CD1c-positive myeloid dendritic cell (primary cell): Measurements from ENCODE around the gene VBP1.
"Not testable (repeated sequence)": the region's sequence is repeated elsewhere in the genome, so short reads cannot be mapped to it uniquely, and the experiment has no call there.

Source experiments
- DNase-seq: peaks from one replicate; pipeline ENCODE4 v3.0.0-alpha.2; 2016; ENCODE audit errors: extremely low spot score

The VBP1 gene, protein sequence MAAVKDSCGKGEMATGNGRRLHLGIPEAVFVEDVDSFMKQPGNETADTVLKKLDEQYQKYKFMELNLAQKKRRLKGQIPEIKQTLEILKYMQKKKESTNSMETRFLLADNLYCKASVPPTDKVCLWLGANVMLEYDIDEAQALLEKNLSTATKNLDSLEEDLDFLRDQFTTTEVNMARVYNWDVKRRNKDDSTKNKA

DNA sequence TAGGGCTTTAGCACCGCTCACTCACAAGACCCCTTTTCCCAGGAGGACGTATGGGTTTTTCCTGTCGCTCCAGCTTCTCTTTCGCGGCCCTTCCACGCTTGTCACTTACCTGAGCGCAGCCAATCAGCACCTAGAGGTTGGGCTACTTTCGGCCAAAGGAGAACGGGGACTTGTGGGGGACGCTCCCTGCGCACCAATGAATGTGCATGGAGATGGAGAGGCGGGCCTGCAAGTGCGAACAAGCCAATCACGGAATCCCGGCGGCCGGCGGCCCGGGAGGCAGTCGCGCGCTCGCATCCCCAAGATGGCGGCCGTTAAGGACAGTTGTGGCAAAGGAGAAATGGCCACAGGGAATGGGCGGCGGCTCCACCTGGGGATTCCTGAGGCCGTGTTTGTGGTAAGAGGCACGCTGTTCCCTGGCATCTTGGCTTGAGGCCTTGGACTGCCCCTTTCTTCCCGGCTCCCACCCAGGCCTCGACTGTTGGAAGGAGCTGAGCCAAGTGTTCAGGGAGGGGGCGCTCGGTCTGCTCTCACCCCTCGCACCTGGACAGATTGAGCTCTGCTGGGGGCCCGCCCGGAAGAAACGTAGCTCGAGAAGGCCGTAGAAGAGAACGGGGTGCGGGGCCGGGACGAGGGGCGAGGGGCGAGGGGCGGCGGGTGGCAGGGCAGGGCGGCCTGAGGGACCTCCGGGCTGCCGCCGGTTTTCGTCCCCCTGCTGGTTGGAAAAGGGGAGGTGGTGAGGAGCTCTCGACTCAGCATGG lies at the start of gene VBP1:
TSS of gene VBP1 (plus strand) at position 282 of the 761 bp plus-strand sequence. CDS start at position 305, 23 bp downstream.
- DNase-seq, result peak; percentile 91

DNA sequence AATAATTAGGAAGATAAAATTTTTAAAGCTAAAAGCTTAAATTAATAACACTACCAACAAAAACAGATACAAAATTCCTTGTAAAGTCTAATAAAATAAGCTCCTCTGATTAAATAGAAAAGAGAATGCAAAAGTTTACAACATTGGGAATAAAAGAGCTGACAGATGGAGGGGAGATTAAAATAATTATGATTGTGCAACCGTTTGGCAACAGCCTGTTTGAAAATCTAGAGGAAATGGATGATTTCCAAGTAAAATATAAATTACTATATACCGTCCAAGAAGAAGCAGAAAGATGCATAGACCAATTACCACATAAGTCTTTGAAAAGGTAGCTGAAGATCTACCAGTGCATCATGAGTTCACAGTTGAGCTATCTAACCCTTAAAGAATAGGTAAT lies 46.4 kb upstream of the VBP1 start:
- no peak for DNase-seq

DNA sequence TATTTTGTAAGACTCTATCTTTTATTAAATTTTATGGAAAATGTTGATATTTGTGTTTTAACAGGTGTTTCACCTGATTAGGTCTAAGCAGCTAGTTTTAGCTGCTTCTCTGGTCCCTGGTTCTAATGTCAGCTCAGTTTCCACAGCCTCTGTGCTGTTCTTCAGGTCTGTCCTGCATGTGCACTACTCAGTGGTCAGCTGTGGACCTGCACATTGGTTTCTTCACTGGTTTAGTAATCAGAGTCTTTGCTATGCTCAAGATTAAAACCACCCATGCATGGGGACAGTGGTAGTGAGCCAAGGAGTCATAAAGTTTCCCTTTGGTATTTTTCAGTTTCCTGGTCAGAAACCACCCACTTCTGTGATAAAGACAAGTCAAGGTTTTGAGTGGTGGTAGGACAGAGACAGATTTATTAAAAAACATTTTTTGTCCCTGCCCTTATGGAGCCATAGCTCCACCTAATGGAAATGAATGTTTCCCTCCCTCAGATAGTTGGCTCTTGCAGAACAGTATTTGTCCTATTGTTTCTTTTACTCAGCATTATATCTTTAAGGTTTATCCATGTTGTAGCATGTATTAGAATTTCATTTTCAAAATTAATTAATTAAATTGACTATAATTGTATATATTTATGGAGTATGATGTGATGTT lies 36.8 kb upstream of the VBP1 start:
- no peak for DNase-seq

DNA sequence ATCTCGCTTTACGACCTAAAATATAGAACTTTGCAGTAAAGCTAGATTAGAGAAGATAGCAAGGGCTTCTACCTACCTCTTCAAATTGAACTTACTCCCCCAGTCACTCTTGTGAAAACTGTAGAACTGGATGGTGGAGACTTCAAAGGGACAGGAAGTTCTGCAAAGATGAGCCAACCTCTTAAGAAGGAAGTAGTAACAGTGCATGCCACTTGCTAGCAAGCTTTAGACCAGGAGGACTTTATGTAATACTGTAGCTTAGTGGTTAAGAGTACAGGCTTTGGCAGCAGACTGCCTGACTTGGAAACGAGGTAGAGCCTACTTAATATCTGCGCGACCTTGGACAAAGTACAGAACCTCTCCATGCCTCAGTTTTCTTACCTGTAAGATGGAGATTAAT lies 27.5 kb upstream of the VBP1 start:
- DNase-seq, result peak; percentile 34

DNA sequence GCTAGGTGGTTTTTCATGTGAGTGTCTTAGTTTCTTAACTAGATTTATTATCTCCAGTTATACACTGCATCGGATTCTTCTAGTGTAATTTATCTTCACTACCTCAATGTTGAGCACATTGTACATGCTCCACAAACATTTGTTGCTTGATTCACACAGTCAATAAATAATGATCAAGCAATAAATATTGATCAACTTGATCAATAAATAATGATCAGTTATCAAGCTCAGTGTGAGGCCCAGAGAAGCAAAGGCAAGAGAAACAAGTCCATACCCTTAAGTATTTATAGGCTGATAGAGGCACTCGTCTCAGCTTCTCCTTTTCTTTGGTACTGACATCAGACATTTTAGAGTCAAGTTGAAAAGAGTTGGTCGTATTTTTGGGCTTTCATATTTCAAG lies 5.1 kb upstream of the VBP1 start:
- no peak for DNase-seq

DNA sequence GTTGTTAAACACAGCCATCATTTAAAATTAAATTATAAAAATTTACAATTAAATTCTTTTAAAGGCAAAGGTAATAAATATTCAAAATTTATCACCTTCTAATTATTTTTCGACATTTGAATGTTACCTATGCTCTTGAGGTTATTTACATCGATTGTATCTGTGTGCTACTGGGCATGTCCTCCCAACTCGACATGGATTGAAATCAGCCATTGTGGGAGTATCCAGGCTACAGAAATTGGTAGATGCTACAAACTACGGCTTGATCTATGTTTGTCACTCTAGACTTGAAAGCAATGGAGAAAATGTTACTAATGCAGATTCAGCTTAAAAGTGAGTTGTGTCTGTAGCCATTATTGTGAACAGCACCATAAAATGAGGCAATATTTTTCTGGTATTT lies 2.5 kb upstream of the VBP1 start:
- DNase-seq, result no peak

DNA sequence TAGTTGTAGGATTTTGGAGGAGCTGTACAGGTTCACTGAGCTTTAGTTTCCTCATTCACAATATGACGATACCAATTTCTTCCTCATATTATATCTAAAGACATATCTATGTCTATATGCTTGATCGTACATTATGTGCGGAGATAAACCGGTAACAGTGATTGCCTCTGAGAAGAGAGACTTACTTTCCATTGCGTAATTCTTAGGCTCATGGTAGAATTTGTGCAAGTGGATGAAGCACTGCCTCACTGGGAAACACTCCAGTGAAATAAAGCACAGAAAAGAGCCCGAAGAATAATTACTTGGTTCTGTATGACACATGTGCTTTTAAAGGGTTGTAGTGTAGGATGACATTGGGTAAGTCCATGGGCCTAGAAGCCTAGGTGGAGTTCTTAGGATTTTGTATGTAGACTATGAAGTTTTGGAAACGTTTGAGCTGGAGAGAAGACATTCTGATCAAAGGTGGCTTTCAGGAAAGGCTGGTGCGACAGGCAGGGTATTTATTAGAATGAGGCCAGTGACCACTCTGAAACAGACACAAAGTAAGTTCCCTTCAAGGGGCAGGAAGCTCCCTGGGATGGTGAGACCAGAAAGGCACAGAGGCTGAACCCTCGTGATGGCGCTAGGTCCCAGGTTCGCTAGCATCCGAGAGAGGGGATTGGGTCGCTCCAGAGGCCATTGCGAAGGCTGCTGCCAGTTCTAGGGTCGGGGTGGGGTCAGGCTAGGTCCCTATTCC lies 649 bp upstream of the VBP1 start:
- peak; percentile 1 for DNase-seq

DNA sequence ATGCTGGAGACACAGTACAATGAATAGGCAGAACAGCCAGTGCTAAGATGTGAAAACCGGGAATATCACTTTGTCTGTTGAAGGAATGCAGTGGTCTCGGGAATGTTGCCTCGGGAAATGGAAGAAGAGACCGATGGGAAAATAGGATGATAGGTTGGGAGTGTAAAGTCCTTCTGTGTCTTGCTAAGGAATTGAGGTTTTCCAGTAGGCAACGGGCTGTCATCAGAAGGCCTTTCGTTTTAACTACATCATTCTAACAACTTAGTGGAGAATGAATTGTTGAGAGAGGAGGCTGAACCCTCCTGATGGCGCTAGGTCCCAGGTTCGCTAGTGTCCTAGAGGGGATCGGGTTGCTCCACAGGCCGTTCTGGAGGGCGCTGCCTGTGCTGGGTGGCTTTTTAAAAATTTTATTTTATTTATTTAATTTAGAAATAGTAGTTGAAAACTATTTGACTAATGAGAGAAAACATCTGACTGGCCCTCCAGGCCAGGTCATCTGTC lies 730 bp downstream of the VBP1 start:
- DNase-seq, result no peak

DNA sequence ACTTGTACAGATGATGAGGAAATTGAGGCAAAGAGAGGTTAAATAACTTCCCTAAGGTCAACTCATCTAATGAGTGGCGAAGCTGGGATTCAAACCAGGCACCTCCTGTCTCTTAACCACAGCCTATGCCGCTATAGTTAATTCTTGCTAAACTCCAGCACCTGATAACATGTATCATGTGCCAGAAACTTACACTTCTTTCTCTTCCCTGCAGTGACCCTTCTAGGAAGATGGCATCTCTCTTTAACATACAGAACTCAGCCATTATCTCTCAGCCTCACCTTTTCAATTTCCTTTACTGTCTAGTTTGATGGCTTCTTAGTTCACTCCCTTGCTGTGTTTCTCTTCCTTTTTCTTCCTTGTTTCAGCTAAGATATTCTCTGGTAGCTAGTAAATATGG lies 2.5 kb downstream of the VBP1 start:
- no peak for DNase-seq

DNA sequence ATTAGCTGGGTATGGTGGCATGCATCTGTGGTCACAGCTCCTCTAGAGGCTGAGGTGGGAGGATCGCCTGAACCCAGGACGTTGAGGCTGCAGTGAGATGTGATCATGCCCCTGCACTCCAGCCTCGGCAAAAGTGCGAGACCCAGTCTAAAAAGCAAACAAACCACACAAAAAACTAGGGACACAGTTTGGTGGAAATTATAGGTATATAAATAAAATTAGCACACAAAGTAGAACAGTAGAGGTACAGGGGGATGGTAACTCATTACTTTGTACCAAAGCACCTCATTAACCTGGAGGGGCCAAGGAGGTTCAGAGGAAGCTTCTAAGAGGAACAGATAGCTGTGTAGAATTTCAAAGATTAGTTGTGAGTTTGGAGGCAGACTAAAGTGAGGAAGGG lies 5.1 kb downstream of the VBP1 start:
- DNase-seq, result no peak

DNA sequence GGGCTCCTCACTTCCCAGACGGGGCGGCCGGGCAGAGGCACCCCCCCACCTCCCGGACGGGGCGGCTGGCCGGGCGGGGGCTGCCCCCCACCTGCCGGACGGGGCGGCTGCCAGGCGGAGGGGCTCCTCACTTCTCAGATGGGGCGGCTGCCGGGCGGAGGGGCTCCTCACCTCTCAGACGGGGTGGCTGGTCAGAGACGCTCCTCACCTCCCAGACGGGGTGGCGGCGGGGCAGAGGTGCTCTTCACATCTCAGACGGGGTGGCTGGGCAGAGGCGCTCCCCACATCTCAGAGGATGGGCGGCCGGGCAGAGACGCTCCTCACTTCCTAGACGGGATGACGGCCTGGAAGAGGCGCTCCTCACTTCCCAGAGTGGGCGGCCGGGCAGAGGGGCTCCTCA lies 7.5 kb downstream of the VBP1 start:
- not testable (repeated sequence) for DNase-seq

DNA sequence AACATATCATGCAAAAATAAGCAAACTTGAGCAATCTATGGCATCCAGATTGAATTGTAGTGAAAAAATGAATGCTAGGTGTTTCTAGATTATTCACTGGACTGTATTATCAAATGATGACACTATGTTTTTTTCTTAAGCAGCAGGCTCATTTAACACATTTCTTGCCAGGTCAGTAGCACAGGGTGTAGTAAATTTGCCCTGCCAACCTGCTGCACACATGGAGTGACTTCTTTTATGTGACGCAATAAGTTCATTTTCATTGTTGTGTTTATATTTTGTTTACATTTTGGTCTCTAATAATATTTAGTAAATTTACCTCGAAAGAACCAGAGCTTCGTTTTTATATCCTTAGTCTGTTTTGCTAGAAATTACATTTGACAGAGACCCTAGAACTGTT lies 9.5 kb downstream of the VBP1 start:
- no peak for DNase-seq

DNA sequence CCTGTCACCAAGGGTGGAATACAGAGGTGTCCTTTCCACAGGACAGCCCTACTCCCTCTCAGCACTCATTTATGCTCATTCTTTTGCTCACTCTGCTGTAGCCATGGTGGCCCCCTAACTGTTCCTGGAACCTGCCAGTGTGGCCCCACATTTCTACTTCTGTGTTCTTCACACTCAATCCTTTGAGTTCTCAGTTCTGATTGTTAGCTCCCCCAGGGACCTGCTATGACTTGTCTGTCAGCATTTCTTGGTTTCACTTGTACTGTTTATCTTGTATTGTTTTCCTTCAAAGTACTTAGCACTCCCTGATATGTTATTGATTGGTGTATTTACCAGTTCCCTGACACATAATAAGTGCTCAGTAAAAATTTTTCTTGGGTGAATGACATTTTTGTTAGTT lies 14.9 kb downstream of the VBP1 start:
- no peak for DNase-seq

DNA sequence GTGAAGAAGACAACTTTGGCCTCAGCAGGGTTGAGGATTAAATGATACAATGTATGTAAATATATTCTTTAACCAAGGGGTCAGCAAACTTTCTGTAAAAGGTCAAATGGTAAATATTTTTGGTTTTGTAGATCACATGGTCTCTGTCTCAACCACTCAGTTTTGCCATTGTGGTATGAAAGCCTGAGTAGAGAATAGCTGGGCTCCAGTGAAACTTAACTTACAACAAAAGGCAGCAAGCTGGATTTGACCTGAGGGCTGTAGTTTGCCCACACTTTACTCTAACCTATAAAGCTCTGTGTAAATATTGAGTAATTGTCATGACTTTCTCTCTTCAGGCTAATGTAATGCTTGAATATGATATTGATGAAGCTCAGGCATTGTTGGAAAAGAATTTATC lies 19.6 kb downstream of the VBP1 start:
- DNase-seq, result no peak

DNA sequence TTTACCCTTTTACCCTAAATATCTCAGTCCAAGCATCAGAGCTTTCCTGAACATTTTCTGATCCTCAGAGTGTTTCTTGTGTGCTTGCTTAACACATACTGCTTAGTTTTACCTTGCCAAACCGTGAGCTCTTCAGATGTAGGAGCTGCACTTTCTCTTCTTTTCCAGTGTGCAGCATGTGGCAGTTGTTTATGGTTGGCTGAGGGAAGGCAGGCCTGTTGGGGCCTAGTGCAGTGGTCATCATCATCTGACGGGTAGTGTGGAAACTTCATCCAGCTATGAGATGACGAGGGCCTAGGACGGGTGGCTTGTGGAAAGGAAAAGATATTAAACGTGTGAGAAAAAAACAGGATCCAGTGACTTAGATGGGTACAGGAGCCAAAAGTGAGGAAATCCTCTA lies 21.5 kb downstream of the VBP1 start:
- DNase-seq, result no peak

DNA sequence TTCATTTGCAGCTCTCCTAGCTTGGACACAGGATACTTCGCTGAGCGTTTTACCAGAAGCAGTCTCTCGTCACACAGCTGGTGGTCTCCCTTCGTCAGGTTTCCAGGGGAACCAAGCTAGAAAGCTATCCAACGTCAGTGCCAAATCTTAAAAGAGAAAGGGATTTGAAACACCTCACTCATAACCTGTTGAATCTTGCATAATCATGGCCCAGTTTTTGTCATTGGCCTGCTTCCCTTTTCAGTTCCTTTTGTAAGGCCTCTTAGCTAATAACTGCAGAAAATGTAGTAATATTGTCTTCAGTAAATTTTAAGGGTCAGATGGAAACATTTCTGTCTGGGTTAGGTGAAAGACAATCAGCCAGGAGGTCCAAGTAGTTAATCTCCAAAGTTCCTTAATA lies 26.0 kb downstream of the VBP1 start:
- peak; percentile 64 for DNase-seq

DNA sequence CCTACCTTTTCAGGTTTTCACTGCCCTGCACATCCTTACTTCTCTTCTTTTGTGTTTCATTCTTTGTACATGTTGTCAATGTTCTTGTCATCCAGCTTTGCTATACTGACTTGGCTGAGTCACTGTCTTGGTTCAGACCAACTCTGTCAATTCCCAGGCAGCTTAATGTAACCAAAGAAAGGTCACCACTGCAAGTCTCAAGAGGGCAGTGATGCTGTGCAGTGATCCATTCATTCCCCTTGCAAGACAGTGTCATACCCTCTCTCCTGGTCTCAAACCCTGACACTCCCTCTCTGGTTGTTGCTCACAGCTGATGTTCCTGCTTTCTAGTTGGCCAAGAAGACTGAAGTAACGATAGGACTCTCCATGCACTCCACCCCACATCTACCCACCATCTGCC lies 30.5 kb downstream of the VBP1 start:
- no peak for DNase-seq

DNA sequence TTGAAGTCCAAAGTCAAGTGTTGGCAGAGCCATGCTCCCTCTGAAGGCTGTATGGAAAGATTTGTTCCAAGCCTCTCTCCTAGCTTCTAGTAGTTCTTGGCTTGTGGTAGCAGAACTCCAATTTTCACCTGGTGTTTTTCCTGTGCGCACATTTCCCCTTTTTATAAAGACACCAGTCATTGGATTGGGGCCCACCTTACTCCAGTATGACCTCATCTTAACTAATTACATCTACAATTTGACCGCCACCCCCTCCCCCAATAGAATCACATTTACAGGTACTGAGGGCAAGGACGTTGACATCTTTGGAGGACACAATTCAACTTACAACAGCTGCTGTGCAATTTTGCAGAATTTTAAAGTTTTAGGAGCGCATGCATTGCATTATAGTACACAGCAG lies 31.2 kb downstream of the VBP1 start:
- DNase-seq, result no peak

DNA sequence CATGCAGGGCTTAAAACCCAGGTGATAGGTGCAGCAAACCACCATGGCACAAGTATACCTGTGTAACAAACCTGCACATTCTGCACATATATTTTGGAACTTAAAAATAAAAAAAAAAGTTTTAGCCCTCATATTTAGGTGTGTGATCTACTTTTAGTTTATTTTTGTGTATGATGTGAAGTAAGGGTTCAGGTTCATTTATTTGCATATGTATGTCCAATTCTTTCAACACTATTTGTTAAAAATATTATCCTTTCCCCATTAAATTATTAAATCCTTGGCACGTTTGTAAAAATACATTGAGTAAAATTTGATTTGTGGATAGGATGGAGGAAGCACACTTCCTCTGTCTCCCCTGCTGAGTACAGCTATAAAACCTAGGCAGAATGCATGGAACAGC lies 35.1 kb downstream of the VBP1 start:
- no peak for DNase-seq

DNA sequence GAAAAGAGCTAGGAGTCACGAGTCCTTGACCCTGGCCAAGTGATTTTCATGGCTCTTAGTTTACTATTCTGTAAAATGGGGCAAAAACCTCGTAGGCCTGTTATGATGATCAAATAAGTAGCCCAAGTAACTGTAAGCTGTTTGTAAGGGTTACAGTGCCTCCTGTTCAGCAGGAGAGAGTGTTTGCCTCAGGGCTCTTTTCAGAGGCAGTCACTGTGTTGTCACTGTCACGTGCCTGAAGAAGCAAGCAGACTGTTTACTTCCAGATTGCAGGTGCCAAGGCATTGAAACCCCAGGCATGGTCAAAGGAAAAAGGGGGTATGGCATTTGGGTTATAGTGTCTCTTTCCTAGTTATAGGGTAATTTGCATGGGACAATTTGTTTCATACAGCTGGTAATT lies 43.5 kb downstream of the VBP1 start:
- DNase-seq, result no peak

DNA sequence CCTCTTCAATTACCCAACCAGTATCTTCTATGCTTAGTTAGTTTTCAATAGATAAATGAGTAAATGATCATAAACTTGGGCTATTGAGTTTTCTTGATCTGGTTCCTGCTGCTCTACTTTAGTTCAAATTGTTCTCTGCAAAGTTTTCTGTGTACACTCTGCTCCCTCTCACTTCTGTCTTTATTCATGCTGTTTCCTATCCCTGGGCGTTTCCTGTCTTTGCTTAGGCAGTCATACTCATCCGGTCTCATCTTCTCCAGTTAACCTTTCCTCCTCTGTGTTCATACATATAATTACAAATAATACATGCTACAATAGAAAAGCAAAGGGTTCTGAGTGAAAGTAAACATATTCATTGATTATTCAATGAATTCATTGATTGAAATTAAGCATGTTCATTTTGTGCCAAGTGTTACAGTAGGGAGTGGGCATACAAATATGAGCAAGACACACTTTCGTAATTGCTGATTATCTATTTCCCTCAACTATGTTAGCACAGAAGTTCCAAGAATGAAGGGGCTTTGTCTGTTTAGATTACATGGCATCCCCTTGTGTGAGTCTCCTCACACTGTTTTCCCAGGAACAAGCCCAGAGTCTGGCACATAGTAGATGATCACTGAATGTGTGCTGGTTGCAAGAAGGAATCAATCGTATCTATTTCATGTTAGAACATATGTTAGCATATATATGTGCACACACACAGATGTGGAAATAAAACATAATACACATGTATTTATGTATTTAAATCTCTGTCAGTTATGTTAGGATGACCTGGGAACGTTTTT lies 46.9 kb downstream of the VBP1 start:
- DNase-seq, result no peak
